CD4-positive, alpha-beta T cell (primary cell): ENCODE results near the gene SSTR5. TPM values are rescaled to one million over a fixed set of nuclear protein-coding genes. Genes with fewer than 3 reads are reported as not detected.

Experiments used
- ATAC-seq: fragments of 200-7000 bp; cut with Tn5 transposase; one replicate; pipeline ENCODE4 v1.10.0; 2022; ENCODE audit warnings: mild to moderate bottlenecking; ENCODE audit not compliant: poor library complexity
- CTCF ChIA-PET: fragments of 350-600 bp; sonication (Branson Sonifier 250); formaldehyde crosslinking; loops from one replicate; lab custom pipeline; 2021; ENCODE audit warnings: antibody characterized with exemption, inconsistent platforms; lab: Charles Lee
- POLR2A ChIA-PET: fragments of 350-600 bp; sonication (Branson Sonifier 250); formaldehyde crosslinking; loops from one replicate; lab custom pipeline; 2021; ENCODE audit warnings: antibody characterized with exemption, inconsistent platforms; lab: Charles Lee
- DNase-seq, 14 experiments: peaks; one replicate each; pipeline ENCODE4 v3.0.0-alpha.2; 2013 to 2020; ENCODE audit warnings: mixed read lengths in 2 of 14
- H3K27ac ChIP-seq, 2 donors: one replicate each; pipeline versions ENCODE4 v1.5.1 to v1.7.0; 2013; ENCODE audit warnings: low read length in 2 of 2, low read depth in 1 of 2, mild to moderate bottlenecking in 1 of 2
- H3K27me3 ChIP-seq, 2 experiments: 1 replicate in 1 of 2; 2 replicates in 1 of 2; pipeline versions ENCODE4 v1.6.1 to v1.7.0; 2013; ENCODE audit warnings: low read length in 2 of 2, control low read depth in 1 of 2, mild to moderate bottlenecking in 1 of 2, moderate library complexity in 1 of 2; ENCODE audit not compliant: insufficient read depth in 2 of 2, control insufficient read depth in 1 of 2
- H3K36me3 ChIP-seq: one replicate; pipeline ENCODE4 v1.6.1; 2013; ENCODE audit warnings: low read length, control low read depth; ENCODE audit not compliant: insufficient read depth
- H3K4me1 ChIP-seq: one replicate; pipeline ENCODE4 v1.6.1; 2013; ENCODE audit warnings: low read length, control low read depth; ENCODE audit not compliant: insufficient read depth
- H3K4me3 ChIP-seq: one replicate; pipeline ENCODE4 v1.5.1; 2013; ENCODE audit warnings: mild to moderate bottlenecking, low read length, moderate library complexity
- H3K9me3 ChIP-seq, 2 experiments: 1 replicate in 1 of 2; 2 replicates in 1 of 2; pipeline versions ENCODE4 v1.6.1 to v1.7.0; 2013; ENCODE audit warnings: low read length in 2 of 2, mild to moderate bottlenecking in 2 of 2, control low read depth in 1 of 2, moderate library complexity in 1 of 2; ENCODE audit not compliant: control insufficient read depth in 1 of 2, insufficient read depth in 1 of 2
- H3K27ac Mint-ChIP-seq: one replicate; pipeline ENCODE4 v1.8.0; 2020; ENCODE audit warnings: mixed read lengths
- H3K27me3 Mint-ChIP-seq: one replicate; pipeline ENCODE4 v1.8.0; 2021; ENCODE audit warnings: mixed read lengths
- H3K36me3 Mint-ChIP-seq: one replicate; pipeline ENCODE4 v1.8.0; 2021; ENCODE audit warnings: low read depth, mixed read lengths
- H3K4me1 Mint-ChIP-seq: one replicate; pipeline ENCODE4 v1.8.0; 2021; ENCODE audit warnings: low read depth, mixed read lengths
- H3K4me3 Mint-ChIP-seq: one replicate; pipeline ENCODE4 v1.8.0; 2020; ENCODE audit warnings: mild to moderate bottlenecking, mixed read lengths
- H3K9me3 Mint-ChIP-seq: one replicate; pipeline ENCODE4 v1.8.0; 2020; ENCODE audit warnings: mixed read lengths
- CTCF ChIP-seq: fragments of 200-600 bp; IDR thresholded peaks from one replicate; pipeline ENCODE4 v1.8.0; 2022; ENCODE audit warnings: antibody characterized with exemption, mild to moderate bottlenecking
- intact Hi-C, 2 experiments: fragments of 100-400 bp; cut with DNase I in 1 of 2; cut with micrococcal nuclease in 1 of 2; formaldehyde crosslinking; loops; one replicate each; pipeline versions ENCODE4 v1.15.1 to v1.9.0; 2023 to 2025; cut with DNase I, micrococcal nuclease
- total RNA-seq, 174 experiments: library from RNA in 2 of 174; stranded (reverse) in 2 of 174; gene quantifications; one replicate each; pipeline ENCODE4 v1.2.3 and lab custom pipeline; 2021 to 2026

Gene SSTR5
- total RNA-seq, 2 experiments from 2014 or later: not detected

- TF ChIP-seq CTCF: no peak
- Mint-ChIP-seq H3K27ac (no peak overlapping the region), H3K27me3 (no peaks in the 10 kb centered on the region), H3K9me3 (no peaks in the 10 kb centered on the region), H3K4me3 (no peak overlapping the region), H3K36me3 (no peaks in the 10 kb centered on the region), H3K4me1 (no peaks in the 10 kb centered on the region)
- Histone ChIP-seq H3K9me3 (peaks cover 0 to 7% of the 10 kb centered on the region in 2 experiments), H3K27ac (no peak overlapping the region), H3K4me1 (peaks cover 8% of the 10 kb centered on the region), H3K27me3 (no peaks in the 10 kb centered on the region), H3K4me3 (no peak overlapping the region), H3K36me3 (no peaks in the 10 kb centered on the region)
- ChIA-PET POLR2A (no interaction called here), CTCF (no interaction called here)
- intact Hi-C loops: no loop called here
- DNase-seq (no peak), ATAC-seq (no peak)
These were observed 51.7 kb downstream of the SSTR5 start for GRCh38 chr16:1124291-1124690.

GRCh38 chr16:1124795-1125194 is 52.2 kb downstream of the SSTR5 start:
- POLR2A ChIA-PET: no interaction called here
- no peak overlapping the region for H3K27ac Mint-ChIP-seq
- no peak for TF ChIP-seq CTCF
- no peak for DNase-seq
- Histone ChIP-seq H3K27me3 (no peaks in the 10 kb centered on the region), H3K4me3 (no peak overlapping the region), H3K36me3 (no peaks in the 10 kb centered on the region), H3K4me1 (peaks cover 8% of the 10 kb centered on the region), H3K9me3 (peaks cover 0 to 9% of the 10 kb centered on the region in 2 experiments), H3K27ac (no peak overlapping the region)
- intact Hi-C loops: no loop called here
- no peak for ATAC-seq
- no peaks in the 10 kb centered on the region for H3K9me3 Mint-ChIP-seq
- H3K36me3 Mint-ChIP-seq: no peaks in the 10 kb centered on the region
- H3K27me3 Mint-ChIP-seq: no peaks in the 10 kb centered on the region
- no peaks in the 10 kb centered on the region for H3K4me1 Mint-ChIP-seq
- CTCF ChIA-PET: no interaction called here
- no peak overlapping the region for H3K4me3 Mint-ChIP-seq

DNA sequence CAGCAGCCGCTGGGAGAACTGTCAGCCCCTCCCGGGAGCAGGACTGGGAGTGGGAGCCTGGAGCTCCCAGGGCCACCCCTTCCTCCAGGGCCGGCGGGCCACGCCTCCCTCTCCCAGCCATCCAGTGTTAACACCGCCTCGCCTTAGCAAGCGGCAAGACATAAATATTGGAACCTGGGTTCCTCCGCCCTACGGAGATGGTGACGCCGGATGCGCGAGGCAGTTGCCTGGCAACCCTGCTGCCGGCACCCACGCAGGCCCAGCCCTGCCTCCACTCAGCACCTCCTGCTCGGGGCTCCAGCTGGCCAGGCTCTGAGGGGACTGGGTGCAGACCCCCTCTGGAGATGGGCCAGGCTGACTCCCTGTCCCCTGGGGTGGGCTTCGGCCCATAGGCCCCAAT is 52.9 kb downstream of the SSTR5 start:
- no peaks in the 10 kb centered on the region for H3K4me1 Mint-ChIP-seq
- peaks cover 0 to 16% of the 10 kb centered on the region in 2 experiments for H3K9me3 ChIP-seq
- TF ChIP-seq CTCF: no peak
- CTCF ChIA-PET: no interaction called here
- H3K4me3 Mint-ChIP-seq: no peak overlapping the region
- no peak overlapping the region for H3K27ac Mint-ChIP-seq
- no peaks in the 10 kb centered on the region for H3K36me3 Mint-ChIP-seq
- peak; percentile 72 for ATAC-seq
- H3K9me3 Mint-ChIP-seq: no peaks in the 10 kb centered on the region
- no peak overlapping the region for H3K4me3 ChIP-seq
- no peaks in the 10 kb centered on the region for H3K27me3 ChIP-seq
- H3K36me3 ChIP-seq: no peaks in the 10 kb centered on the region
- no peaks in the 10 kb centered on the region for H3K27me3 Mint-ChIP-seq
- intact Hi-C loops: no loop called here
- DNase-seq: peak in 3 of 14 experiments; percentile 6 to 21 (median 18)
- H3K4me1 ChIP-seq: peaks cover 8% of the 10 kb centered on the region
- no peak overlapping the region for H3K27ac ChIP-seq
- POLR2A ChIA-PET: no interaction called here
